GM21526 (cell line): ENCODE data around the gene NR0B2.

Source experiments
- ATAC-seq: cut with Tn5 transposase; IDR thresholded peaks from one replicate; pipeline ENCODE4 v1.9.1; 2021; ENCODE audit warnings: moderate library complexity; ENCODE audit not compliant: unreplicated experiment, low FRiP score

NR0B2 gene

GRCh38 chr1:26938004-26938658 is 24.4 kb upstream of the NR0B2 start:
- no peak for ATAC-seq

GRCh38 chr1:26936823-26937222 is 23.0 kb upstream of the NR0B2 start:
- no peak for ATAC-seq

- ATAC-seq: peak; percentile 58
Observed at GRCh38 chr1:26932531-26932930, 18.8 kb upstream of the NR0B2 start.

- no peak for ATAC-seq
Observed at GRCh38 chr1:26923711-26924110, 9.9 kb upstream of the NR0B2 start.

DNA sequence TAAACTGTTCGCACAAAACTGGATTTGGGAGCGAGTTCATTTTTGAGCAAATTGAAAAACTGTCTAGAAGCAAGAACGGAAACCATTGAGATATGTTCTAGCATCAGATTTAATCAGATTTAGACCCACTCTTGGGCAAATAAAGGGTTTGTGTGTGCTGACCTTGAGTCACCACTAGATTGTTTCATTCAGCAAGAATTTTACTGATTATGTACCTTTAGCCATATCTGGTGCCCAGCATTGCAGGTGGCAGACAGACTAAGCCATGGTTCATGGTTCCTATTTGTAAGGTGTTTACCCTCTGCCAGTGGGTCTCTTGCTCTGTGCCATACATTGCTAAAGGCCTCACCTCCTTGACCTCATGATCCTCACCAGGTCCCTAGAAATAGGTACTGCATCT is 9.1 kb upstream of the NR0B2 start:
- ATAC-seq: no peak

GRCh38 chr1:26922431-26922729 is 8.6 kb upstream of the NR0B2 start:
- ATAC-seq: no peak

DNA sequence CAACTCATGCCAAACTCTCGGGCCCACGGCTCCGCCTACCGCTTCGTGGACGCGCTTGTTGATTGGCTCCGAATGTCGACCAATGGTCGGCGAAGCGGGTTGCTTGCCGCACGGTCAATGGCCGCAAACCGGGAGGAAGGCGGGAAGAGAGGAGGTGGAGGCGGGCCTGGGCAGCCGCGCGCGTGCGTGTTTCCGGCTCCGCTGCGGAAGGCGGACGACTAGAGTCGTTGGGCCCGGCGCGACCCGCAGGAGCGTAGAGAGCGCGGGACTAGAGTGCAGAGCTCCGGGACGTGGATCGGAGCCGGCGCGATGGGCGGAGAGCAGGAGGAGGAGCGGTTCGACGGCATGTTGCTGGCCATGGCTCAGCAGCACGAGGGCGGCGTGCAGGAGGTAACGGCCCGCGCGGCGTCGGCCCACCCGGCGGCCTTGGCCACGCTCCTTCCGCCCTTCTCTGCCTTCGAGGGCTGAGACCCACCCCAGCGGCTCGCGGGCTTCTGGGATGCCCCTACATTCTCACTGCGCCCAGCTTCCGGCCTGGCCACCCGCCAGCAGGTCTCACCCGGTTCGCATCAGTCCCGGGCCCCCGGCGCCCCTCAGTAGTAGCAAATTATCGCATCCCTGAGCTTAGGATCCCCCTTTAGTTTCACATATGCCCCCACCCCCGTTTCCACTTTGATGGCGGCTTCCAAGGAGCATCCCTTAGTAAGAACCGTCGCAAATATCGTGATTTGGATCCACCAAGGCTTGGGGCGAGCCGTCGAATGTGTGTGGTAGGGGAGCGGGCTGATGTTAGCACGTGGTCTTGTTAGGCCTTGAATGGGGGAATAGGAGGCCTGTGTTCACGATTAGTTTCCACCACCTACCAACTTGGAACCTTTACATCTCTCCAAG is 8.0 kb upstream of the NR0B2 start, which contains the start of gene NUDC:
Gene NUDC, plus strand, starts transcription at position 204 of the 891 bp plus-strand sequence. Its CDS starts 106 bp downstream, at position 310.
- peak; percentile 96 for ATAC-seq

- no peak for ATAC-seq
Observed at GRCh38 chr1:26921126-26921539, 7.4 kb upstream of the NR0B2 start.

- ATAC-seq: no peak
Observed at GRCh38 chr1:26915204-26915842, 1.5 kb upstream of the NR0B2 start.

GRCh38 chr1:26913389-26913753 is 404 bp downstream of the NR0B2 start:
- ATAC-seq: no peak

- no peak for ATAC-seq
Observed at GRCh38 chr1:26912147-26912490, 1.7 kb downstream of the NR0B2 start.

DNA sequence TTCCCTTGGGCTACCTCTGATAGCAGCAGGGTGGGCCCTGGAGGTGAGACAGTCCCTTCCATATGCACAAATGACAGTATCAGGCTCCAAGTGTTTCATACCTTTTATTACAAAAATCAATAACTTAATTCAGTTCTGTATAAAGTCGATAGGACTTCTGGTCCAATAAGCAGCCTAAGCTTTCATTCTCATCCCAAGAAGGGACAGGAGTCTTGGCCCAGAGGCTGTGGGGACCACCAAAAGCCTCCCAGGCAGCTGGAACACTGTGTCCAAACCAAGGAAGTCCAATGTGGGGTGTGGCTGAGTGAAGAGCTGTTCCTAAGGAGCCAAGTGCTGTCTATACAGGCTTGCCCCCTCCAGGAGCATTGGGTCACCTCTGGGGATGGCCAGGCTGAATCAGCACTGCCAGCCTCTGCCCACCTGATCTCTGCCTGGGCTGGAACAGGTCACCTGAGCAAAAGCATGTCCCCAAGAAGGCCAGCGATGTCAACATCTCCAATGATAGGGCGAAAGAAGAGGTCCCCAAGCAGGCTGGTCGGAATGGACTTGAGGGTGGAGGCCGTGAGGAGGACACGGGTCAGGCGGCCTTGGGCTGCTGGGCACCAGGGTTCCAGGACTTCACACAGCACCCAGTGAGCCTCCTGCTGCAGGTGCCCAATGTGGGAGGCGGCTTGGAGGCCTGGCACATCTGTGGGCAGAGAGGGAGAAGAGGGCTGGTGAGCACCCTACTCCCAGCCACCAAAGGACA is 2.2 kb downstream of the NR0B2 start:
- ATAC-seq: no peak

- no peak for ATAC-seq
Observed at GRCh38 chr1:26910343-26911160, 3.2 kb downstream of the NR0B2 start.

GRCh38 chr1:26909951-26910342 is 3.8 kb downstream of the NR0B2 start:
- ATAC-seq: no peak

DNA sequence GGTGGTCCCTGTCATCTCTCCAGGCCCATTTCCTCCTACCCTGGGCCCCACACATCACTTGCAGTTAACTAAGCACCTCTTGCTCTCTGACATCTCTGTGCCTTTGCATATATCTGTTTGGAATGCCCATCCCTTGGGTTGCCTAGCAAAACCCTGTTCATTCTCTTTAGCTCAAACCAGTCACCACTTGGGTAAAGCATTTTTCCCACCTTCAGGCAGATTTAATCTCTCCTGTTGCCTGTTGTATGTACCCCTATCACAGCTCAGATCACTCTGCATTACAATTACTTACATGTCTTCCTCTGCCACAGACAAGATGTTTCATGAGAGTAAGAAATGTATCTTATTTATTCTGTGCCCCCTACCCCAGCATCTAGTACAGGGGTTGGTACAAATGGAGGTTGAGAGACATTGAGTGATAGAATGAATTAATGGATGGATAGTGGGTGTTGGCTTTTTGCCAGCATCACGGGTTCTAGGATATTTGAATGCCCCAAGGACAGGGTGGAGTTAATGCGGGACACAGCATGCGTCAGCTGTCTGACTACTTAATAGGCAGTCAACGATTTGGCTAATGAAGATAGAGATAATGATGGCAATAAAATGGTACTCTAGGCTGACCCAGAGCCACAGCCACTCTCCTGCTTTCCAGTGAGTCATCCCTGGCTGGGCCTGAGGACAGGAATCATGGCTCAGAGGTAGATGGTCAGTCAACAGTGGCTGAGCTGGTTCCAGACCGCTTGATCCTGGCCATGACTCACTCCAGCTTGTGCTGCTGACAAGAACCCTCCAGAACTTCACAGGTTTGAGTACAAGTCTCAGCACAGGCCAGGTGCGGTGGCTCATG is 6.5 kb downstream of the NR0B2 start:
- no peak for ATAC-seq

GRCh38 chr1:26900815-26901511 is 12.8 kb downstream of the NR0B2 start:
- ATAC-seq: no peak

GRCh38 chr1:26900001-26900814 is 13.6 kb downstream of the NR0B2 start, which contains the start of gene GPATCH3:
Gene GPATCH3 (minus strand): TSS chr1:26900467. CDS start chr1:26900442, 25 bp downstream.
- peak; percentile 69 for ATAC-seq

DNA sequence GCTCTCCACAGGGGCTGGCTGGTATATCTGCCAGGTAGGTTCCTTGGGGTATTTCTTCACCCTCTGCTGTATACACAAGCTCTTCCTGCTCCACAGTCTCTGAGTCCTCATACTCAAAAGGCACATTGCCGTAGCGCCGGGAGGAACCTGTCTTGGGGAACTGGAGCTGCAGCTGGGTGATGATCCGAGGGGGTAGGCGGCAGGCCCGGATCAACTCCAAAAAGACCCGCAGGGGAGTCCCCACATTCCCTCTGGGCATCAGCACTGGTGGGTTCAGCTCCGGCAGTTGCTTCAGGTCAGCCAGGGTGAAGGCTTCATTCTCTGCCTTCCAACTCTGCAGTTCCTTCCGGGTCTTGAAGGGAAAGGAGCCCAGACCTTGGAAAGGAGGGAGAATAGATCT is 16.4 kb downstream of the NR0B2 start:
- ATAC-seq: no peak
